NCI-H2196 (cell line): ENCODE data around the gene BICDL2.
A peak's percentile ranks its signal among the peaks of the same experiment; 100 is the strongest.

Experiments
- DNase-seq: peaks from one replicate; lab custom pipeline; 2025; ENCODE audit not compliant: unreplicated experiment; lab: John Stamatoyannopoulos, UW

The BICDL2 gene

DNA sequence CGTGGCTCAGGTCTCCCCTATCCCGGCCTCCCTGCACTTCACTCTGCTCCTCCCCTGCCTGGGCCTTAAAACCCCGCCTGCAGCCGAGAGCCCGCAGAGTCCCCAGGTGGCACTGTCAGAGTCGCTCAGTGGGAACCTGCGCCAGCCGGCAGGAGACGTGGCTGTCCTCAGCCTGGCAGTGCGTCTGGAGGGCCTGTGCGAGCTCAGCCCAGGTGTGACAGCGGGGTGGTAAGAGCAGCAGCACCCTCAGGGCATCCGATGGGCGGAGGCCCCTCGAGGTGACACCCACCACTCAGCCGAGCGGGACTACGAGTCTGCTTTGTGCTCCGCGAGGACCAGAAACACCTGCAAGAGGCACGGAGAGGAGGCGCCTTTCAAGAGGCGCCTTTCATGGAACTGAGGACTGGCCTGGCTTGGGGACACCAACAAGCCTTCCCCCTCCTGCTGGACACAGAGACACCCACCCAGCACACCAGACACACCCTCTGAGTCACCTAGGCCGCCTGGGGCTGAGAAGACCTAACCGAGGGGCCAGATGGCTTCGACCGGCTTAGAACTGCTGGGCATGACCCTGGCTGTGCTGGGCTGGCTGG, 23.8 kb downstream of the BICDL2 start, which contains the start of gene CLDN9:
Gene CLDN9, plus strand, starts transcription at position 96 of the 593 bp plus-strand sequence. Its CDS starts 440 bp downstream, at position 536.
- peak; percentile 51 for DNase-seq

DNA sequence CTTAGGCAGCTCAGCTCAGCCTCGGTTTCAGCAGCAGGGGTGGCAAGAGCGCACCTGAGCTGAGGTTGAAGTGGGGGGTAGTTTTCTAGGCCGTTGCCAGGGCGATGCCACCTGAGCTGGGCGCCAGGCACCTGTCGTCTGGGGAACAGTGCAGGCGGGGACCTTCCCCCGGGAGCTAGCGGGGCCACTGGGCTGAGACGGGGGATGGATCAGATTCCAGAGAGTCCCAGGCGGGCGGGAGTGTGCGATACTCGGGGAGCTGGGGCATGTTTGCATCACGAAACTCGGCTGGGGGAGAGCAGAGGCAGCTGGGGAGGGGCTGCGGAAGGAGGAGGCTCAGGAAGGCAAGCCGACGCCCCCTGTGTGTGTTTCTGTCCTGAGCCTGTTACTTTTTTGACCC, 24.5 kb downstream of the BICDL2 start:
- DNase-seq, result peak; percentile 83

DNA sequence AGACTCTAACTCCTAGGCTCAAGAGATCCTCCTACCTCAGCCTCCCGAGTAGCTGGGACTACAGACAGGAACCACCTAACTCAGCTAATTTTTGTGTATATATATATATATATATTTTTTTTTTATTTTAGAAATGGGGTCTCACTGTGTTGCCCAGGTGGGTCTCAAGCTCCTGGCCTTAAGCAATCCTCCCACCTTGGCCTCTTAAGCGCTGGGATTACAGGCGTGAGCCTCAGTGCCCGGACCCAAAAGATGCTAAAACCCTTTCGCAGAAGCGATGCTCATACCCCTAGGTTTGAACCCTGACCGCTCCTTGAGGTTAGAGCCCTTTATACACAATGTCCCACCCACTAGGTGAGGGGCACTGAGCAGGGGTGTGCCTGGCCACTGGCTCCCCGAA, 26.2 kb downstream of the BICDL2 start:
- DNase-seq, result no peak

DNA sequence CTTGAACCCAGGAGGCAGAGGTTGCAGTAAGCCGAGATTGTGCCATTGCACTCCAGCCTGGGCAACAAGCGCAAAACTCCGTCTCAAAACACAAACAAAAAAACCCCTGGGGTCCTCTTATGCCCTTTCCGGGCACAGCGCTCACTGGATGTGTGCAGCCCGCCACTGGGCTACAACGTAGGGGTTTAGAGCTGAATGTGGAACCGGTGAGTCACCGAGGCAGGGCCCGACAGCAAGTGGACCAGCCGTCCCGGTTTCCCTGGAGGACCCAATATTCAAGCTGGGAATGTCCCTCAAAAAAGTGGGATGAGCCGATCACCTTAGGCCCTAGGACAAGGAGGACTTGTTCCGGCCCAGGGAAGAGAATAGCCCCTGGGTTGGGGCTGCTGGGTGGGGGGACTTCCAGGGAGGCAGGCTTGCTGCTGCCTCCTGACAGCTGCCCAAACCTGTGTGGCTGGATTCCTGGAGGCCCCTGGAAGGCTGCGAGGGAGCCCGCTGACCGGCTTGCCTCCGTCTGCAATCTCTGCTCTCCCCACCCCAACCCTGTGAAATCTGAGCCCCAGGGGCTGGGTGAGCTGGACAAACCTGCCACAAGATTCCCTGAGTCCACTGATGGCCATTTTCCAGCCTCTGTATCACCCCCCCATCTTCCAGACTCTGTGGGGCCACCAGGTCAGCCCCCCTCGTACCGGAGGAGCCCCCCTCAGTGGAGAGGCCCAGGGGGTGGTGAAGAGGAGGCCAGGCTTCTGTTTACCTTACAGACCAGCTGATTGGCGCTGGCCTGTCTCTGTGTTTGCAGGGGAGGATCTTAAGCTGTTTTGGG, 27.0 kb downstream of the BICDL2 start:
- DNase-seq, result peak; percentile 43

DNA sequence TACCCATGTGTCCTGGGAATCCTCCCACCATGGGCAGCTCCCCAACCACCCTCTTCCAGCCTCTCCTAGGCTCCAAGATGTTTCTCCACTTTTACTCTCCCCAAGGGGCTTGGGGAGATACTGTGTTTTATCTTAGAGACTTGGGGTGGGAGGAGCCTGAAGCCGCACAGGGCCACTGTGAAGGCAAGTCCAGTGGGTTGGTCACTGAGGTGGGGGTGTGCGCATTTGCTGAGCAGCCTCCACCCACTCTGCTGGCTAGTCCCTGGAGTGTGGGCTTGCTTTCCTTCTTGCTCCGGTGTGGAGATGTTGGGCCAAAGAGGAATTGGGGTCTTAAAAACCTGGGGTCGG, 28.1 kb downstream of the BICDL2 start:
- no peak for DNase-seq

DNA sequence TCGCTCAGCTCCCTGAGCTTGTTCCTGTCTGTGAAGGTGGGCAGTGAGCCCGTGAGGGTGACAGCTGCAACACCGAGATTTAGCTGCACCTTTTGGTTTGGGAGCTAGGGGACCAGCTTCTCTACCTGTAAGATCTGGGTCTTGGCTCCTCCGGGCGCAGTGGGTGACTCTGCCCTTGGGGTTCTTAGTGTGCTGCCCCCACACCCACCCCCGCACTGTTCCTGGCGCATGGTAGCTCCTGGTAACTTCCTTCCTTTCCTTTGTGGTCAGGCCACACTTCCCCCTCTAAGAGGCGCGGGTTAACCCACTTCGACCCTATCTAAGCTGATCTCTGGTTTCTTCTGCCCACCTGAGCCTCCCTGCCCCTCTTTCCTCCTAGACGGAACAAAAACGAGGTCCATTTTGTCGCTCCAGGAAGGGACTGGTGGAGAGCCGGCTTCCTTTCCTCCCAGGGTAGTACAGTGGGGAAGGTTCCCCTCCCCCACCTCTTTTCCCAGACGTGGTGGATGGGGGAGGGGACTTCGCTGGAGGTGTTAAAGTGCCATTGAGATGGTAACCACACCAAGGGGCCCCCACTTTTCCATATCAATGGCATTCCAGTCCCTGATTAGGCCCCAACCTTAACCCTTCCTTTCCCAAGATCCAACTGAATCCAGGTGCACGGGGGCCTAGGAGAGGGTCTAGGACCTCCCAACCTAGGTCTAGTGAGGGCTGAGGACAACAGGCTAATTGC, 28.6 kb downstream of the BICDL2 start:
- DNase-seq, result no peak

DNA sequence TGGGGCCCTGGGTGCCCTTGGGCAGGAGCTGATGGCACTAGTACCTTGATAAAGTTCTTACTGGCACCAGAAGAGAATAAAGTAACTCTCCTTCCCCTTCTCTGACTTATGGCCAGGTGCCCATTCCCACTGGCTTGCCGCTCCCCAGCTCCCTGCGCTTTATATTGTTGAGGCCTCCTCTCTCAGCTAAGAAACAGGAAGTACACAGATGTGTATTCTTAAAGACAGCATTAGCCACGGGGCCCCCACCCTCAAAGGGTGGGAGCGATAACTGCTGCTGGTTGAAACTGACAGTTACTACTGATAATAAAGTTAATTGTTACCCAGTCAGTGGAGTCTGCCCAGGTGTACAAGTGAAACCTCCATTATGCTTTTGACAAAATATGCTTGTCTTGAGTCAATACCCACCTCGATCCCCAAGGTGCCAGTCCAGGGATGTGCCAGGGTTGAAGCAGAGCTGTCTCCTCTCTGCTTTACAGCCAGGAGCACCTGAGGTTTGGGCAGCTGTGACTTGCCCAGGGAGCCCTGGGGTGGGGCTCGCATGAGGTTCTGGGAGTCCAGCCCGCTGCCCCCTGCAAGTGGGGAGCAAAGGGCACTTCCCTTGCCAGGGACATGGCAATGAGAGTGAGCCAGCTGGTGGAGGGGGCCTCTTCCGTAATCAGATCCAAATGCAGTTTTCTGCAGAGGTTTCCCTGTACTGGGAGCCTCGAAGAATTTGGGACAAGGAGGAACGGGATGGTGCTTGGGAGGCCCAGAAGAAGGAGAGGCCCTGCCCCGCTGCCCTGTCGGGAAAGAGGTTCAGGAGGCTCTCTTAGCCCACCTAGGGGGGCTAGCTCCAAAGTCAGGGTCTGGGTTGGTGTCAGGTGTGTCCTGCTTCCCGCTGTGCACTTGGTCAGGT, 29.4 kb downstream of the BICDL2 start:
- no peak for DNase-seq

DNA sequence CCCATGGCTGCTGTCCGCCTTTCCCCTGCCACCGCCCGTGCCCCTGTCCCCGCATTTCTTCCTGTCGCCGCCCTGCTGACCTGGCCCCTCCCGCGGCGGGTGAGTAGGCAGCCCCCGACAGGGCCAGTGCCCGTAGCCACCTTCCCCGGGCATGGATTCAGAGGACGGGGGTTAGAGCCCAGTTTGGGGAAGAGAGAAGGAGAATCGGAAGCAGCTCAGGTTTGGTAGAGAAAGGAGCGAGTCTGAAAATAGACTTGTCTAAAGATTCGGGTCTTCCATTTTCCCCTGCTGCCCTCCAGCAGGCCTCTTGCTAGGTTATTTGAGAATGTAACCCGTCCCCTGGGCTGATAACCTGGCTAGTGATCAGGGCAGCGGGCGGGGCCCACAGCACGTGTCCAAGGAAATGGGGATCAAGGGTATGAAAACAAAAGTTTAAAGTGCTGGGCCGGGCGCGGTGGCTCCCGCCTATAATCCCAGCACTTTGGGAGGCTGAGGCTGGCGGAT, 31.9 kb downstream of the BICDL2 start:
- peak; percentile 50 for DNase-seq

DNA sequence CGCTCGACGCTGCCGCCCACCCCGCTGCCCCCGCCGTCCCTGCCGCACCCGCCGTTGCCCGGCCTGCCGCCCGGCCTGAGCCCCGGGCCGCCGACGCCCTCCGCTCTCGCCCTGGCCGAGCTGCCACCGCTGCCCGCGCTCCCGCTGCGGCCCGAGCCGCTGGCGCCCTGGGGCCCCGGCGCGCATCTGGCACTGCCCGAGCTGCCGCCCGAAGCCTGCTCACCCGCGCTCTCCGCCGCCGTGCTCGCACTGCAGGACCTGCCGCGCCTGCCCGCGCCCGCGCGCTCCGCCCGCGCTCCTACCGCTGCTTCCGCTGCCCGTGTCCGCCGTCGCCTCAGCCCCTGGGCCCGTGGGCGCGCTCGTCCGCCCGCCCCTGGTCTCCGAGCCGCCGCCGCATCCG, 32.4 kb downstream of the BICDL2 start:
- peak; percentile 68 for DNase-seq

DNA sequence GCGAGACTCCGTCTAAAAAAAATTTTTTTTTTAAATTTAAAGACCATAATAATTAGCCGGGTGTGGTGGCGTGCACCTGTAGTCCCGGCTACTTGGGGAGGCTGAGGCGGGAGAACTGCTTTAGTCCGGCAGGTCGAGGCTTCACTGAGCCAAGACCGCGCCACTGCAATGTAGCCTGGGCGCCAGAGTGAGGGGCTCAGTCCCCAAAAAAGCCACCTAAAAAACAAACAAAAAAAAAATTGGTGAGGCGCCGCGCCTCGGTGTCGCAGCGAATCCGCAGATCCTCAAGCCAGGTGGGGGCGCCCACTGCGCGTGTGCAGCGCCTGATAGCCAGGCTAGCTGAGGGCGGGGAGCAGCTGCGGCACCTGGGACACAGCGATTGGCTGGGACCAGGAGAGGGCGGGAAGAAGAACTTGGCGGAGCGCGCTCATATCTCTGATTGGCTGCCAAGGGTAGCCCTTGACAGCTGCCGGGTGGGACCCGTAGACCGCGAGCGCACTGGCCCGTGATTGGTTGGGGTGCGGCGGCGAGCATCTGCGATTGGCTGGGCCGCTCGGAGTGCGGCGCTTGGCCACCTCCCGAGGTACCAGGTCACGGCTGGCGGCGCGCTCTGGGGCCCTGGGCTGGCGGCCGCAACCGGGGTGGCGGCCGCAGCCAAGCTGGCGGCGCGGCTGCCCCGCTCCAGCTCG, 33.0 kb downstream of the BICDL2 start:
- DNase-seq, result peak; percentile 98

DNA sequence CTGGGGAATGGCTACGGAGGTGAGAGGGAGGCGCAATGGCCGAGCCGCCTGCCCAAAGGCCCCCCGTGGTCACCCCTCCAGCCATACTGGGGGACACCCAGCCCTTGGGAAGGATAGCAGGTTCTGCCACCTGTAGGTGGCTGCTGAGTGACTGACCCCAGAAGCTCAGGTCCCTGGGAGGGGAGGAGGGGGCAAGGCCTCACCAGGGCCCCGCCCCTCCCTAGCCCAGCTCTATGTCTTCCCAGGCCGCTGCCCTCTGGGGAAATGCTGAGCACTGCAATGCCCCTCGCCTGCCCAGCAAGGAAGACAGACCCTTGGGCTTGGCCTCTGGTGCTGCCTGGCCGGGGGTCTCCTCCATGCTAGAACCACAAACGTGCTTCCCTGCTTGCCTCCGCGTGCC, 35.4 kb downstream of the BICDL2 start:
- no peak for DNase-seq

DNA sequence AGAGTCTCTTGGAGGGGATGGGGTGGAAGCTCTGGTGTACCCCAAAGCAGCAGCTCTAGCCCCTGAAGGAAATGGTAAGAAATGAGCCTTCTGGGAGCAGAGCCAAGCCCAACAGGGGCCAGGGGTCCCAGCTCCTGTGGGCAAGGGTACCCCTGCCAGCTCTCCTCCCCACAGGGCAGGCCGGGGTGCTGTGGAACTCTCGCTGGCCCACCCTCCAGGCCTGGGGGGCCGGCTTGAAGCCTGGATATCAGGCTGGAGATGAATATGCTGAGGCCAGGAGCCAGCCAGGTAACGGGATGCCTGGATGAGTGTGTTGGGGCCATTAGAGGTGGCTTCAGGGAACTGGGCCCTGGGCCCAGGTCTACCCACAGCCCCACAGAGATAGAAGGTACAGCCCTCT, 36.2 kb downstream of the BICDL2 start:
- no peak for DNase-seq

DNA sequence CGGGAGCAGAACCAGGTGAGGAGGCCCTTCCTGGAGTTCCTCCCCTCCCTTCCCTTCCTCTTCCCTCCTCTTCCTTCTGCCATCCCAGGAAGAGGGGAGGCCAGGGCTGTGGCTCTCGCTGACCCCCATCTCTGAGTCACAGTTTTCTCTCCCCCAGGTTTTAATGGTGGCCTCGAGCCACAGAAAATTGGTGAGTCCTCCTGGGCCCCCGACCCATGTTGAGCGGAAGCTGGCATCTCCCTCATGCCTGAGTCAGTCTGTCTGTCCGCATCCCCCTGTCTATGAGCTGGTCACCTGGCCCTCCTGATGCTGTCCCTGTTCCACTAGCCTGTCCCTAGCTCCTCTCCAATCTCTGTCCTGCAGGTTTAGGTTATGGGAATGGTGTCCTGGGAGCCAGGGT, 36.8 kb downstream of the BICDL2 start:
- no peak for DNase-seq

DNA sequence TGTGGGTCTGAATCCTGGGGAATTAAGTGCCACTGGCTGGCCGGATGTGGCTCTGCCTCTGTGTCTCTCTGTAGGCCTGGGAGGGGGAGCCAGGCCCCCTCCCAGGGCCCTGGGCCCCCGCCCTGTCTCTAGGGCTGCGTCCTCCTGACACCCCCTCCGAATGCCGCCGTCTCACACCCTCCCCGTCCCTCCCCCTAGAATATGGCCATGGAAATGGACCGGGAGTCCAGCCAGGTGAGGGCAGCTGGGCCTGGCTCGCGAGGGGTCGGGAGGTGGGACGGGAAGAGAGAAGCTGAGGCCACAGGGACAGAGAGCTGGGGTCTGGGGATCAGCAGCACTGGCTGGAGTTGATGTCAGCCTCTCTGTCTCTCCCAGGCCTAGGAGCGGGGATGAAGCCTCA, 40.4 kb downstream of the BICDL2 start:
- no peak for DNase-seq

DNA sequence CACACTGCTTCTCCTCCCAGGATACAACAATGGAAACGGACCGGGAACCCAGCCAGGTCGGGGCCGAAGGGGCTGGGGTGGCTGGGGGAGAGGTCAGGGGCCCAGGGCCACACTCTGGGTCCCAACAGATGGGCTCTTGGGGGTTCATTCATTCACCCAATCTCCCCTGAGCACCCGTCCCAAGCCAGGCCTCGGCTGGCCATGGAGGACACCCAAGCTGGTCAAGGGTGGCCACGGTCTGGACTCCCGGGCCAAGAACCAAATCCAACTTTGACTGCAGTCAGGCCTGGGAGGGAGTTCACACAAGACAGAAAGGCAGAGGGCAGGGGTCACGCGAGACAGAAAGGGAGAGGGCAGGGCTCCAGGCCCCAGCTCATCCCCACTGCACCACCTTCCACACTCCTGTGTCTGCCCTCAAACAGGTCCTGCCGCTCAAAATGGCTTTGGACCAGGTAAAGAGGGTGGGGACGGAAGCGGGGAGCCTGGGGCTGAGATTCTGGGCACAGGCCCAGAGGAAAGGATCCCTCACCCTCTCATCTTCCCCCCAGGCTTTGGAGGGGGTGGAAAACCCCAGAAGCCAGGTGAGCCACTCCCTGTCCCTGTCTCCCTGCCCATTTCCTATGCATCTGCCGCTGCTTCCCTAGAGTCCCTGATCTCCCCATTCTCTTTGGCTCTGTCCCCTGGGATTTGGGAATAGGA, 44.2 kb downstream of the BICDL2 start:
- no peak for DNase-seq

DNA sequence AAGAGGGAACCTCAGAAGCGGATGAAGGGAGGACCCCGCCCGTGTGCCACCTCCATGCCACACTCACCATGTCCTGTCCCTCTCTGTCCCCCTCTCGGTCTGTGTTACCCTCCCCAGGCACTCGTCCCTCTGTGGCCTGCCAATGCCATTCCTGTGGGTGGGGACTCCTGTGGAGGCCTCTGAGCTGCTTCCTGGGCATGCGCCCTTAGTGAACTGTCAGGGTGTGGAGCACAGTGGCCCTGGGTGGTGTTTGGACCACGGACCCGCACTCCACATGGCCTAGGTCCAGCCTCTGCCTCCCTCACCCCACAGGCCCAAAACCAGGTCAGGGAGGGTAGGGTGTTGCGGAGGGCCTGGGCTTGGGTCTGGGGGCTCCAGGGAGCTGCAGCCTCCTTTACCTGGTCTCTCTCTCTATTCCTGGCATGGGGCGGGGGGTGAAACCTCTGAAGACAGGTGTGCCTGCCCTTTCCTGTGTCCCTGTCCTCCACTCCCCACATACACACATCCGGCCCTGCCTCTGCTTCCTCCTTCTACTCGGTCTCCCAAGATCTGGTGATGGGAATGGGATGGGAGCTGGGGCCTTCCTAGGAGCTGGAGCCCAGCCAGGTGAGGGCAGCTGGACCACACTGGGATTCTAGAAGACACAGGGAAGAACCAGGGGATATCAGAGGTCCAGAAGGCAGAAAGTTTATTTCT, 45.0 kb downstream of the BICDL2 start:
- no peak for DNase-seq

DNA sequence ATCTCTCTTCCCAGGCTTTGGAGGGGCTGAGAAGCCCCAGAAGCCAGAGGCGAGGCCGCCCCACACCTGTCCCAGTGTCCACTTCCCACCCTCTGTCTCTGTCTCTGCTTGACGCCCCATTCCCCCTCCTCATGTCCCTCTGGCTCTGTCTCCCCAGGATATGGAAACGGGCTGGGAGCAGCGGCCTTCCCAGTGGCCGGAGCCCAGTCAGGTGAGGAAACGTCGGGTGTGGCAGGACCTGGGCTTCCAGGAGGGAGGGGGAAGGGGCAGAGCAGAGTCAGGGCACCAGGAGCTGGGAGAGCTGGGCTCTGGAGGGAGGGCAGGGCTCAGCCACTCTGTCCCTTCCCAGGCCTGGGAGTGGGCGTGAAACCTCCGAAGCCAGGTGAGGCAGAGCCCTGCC, 45.9 kb downstream of the BICDL2 start:
- DNase-seq, result no peak

DNA sequence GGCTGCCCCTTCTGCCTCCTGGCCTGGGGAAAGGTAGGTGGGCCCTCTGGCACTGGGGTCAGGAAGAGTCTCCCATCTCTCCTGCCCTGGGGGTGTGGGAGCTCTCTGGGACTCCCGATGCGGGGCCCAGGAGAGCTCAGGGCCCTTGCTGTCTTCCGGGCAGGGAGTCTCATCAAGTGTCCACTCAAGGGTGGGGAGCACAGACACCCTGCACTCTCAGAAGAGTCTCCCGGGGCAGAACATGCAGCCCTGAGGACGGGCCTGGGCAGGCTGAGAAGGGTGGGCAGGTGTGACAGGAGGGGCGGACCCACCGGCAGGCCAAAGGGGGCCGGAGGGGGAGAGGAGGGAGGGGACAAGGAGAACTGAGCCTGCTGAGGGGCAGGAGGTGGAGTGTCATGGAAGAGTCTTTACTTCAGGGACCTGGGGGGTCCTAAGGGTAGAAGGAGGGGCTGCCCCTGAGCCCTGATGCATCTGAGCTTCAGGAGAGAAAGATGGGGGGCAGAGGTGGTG, 48.1 kb downstream of the BICDL2 start:
- no peak for DNase-seq

DNA sequence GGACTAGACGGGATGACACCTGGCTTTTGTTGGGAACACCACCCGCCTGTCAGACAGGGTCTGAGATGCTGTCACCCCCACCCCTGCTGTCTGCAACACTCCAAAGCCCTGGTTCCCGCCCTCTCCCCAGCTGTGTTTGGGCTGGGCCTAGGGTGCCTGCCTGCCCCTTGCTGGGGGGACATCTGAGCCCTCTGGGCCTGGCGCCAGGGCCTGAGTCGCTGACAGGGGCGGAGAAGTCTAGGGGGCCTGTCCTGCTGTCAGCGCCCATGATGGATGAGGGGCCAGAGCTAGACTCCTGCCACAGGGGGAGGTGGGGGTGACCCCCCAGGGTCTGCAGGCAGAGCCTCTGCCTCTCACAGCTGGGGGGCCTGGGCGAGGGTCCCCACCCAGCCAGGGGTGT, 48.9 kb downstream of the BICDL2 start:
- DNase-seq, result no peak
